Right renal cortex interstitium (tissue), 3 donors: ENCODE measurements around the gene TUBGCP3. TPM values are rescaled to one million over a fixed set of nuclear protein-coding genes. Genes with fewer than 3 reads are reported as not detected.
"Not testable (repeated sequence)": the region's sequence is repeated elsewhere in the genome, so short reads cannot be mapped to it uniquely, and the experiment has no call there.

Experiments used
- DNase-seq, 3 donors: peaks; one replicate each; pipeline ENCODE4 v3.0.0-alpha.2; 2013; ENCODE audit warnings: low read depth in 3 of 3, low spot score in 2 of 3
- polyA plus RNA-seq, 3 donors: library from polyadenylated mRNA; unstranded; fragments of 120-200 nt; gene quantifications; one replicate each; pipeline ENCODE4 v1.2.1, GENCODE V29; 2013; ENCODE audit not compliant: insufficient read length in 3 of 3

The TUBGCP3 gene
- polyA plus RNA-seq, 3 donors = 29.5 to 32.5 (median 30.7) TPM

DNA sequence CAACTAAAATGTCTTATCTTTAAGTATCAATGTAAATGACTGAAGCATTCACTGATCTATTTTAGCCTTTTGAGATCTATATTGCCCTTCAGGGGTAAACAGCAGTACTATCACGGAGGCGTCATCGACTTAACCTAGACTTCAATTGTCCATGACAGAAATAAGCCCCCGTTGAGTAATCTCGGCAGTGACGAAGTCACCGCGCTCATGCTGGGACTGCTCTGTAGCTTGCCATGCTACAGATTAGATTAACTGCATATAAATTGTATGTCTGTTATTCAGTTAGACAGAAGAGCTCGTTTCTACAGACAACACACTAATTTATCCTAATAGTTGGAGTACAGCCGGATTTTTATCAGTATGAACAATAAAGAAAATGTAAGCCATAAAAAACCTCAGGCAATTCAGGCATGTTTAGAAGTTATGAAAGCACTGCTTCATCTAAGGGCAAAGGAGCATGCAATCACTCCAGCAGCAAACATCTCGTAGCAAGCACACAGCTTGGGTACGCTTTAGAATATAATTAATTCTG is 56.6 kb downstream of the TUBGCP3 start:
- DNase-seq = no peak

DNA sequence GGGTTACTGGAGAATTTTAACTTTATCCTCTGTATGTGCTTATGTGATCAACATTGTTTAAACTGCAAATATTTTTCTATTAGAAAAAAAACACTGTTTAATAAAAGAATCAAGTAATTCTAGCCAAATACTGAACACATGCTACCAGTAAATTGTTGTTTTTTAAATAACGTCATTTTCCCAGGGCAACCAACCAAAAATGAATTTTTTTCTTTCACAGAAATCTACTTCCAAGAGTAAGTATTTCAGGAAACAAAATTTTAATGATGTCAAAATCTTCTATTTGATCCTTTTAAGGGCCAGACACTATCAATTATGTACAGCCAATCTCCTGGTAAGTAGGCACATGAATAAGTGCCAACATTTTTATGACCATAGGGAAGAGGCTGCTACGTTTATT is 57.1 kb downstream of the TUBGCP3 start:
- DNase-seq = no peak

DNA sequence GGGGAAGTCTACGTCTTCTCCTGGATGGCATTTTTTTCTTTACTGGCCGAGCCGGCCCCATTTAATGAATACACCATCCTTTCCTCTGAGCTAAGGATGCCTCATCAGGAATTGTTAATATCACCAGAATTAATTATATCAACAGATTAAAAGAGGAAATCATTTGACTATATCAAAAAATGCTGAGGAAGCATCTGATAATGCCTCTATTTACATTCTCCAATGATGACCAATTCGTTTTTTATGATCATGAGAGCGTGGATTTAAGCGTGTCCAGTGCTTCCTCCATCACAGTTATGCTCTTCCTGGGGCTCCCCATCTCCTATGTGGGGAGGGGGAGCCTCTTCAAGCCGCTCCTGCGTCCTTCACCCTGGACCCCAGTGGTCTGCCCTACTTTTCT is 58.7 kb downstream of the TUBGCP3 start:
- no peak for DNase-seq

DNA sequence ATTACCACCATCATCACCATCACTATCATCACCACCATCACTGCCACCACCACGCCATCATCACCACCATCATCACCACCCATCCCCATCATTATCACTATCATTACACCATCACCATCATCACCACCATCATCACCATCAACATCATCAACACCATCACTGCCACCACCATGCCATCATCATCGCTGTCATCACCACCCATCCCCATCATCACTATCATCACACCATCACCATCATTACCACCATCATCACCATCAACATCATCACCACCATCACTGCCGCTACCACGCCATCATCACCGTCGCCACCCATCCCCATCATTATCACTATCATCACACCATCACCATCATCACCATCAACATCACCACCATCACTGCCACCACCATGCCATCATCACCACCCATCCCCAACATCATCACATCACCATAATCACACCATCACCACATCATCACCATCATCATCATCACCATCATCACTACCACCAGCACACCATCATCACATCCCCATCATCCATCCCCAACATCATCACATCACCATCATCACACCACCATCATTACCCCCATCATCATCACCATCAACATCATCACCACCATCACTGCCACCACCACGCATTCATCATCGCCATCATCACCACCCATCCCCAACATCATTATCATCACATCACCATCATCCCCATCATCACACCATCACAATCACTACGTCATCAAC is 61.7 kb downstream of the TUBGCP3 start:
- DNase-seq = no peak

DNA sequence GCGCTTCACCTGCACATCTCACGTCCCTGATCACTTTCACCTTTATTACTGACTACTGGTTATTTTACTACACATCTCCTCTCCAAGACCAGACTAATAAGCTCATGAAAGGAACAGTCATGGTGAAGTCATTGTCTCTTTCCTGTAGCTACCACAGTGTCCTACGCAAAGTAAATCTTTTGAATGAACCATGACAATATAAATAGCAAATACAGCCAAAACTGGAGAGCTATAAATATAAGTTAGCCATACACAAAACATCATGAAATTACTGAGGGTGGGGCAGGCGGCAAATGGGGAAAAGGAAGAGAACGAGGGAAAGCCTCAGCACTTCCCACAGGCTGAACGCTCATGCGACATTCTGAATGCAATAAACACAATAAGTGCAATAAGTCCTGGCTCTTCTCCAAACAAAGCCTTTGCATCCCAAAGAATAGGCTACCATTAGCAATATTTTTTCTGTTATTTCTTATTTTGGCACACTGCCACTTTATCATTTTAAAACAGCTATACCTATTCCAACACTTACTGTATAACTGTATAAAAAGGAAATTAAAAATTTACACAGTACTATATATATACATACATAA is 62.5 kb downstream of the TUBGCP3 start:
- no peak for DNase-seq

DNA sequence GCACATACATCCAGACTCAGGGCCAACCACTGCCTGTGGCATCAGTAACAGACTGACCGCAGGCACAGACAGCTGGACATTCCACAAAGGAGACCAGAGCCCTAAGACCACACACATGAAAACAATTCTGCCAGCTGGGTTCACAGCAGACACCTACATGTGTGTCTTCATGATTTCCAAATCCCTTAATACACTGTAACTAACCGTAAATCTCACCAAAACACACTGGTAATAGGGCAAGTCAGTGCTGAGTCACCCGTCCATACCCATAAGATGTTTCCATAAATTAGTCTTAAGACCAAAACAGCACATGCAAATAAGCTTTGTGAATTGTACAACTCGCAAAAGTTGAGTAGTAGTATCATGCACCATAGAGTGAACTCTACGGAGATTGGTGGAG is 65.4 kb downstream of the TUBGCP3 start:
- DNase-seq = no peak

DNA sequence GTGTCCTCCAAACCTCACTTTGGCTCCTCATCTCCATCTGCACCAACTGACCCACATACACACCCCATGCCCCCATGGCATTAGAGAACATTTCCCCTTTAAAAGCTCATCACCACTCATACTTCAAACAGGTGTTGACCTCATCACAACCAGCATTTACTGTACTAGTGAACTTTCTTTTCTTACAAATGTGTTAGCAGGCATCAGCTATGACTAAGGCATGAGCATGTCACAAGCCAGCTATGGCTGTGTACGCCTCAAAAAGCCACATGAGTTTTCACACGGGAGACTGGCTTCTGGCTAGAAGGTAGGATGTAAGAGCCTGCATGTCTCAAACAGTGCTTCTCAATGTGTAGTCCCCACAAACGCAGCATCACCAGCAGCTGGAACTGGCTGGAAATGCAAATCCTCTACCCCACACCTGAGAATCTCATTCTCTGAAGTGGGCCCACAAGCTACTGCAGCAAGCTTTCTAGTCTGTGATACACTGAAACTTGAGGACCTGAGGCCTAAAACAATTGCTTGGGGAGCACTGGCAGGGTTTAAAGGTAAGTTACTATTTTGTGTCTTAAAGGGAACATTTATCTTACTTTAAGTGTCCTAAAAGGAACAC is 66.8 kb downstream of the TUBGCP3 start:
- DNase-seq = no peak

DNA sequence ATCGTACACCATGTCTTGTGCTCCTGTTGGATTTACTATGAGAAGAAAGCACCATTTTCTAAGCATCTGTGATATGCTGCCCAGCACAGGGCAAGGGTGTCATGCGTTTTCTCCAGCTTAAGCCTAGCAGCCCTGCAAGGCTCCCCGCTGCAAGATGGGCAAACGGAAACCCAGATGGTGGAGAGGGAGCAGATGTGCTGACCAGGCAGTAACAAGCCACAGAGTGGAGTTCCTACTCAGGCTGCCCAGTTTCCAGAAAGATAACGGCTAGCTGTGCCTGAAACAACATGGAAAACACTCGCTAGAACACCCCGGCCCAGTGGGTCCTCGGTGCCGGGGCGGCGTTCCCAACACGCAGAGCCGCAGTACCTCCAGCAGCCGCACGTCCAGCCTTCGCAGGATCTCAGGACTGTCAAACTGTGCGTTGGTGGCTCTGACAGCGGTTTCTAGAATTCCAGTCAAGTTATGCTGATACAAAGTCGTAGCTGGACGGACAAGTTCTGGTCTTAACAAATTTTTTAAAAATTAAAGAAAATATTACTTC is 68.4 kb downstream of the TUBGCP3 start:
- DNase-seq = no peak

DNA sequence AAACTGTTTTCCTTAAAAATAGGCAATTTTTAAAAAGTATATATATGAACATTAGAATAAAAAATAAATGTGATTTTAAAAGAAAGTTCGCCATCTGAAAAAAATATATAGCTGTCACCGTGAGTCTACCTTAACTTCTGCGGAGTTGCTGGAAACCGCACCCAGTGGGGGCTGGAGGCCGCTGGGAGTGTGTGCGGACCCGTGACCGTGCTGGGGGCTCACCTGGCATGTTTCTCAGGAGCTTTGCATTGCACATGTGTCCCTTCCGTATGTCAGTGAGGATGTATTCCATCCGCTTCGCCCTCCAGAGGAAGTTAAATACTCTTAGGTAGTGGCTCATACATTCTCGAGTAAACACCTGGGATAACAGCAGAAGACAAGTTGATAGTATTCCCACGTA is 71.7 kb downstream of the TUBGCP3 start:
- DNase-seq = no peak

DNA sequence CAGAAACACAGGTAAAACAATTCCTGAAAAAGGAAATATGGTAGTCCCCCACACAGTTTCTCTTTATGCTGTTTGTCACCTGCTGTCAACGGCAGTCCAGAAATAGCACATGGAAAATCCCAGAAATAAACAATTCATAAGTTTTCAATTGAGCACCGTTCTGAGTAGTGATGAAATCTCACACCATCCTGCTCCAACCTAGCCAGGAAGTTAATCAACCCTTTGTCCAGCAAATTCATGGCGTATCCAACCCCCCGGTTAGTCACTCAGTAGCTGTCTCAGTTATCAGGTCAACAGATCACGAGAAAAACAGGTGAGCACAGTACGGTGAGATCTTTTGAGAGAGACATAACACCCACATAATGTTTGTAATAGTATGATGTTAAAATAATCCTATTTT is 74.2 kb downstream of the TUBGCP3 start:
- DNase-seq = no peak

DNA sequence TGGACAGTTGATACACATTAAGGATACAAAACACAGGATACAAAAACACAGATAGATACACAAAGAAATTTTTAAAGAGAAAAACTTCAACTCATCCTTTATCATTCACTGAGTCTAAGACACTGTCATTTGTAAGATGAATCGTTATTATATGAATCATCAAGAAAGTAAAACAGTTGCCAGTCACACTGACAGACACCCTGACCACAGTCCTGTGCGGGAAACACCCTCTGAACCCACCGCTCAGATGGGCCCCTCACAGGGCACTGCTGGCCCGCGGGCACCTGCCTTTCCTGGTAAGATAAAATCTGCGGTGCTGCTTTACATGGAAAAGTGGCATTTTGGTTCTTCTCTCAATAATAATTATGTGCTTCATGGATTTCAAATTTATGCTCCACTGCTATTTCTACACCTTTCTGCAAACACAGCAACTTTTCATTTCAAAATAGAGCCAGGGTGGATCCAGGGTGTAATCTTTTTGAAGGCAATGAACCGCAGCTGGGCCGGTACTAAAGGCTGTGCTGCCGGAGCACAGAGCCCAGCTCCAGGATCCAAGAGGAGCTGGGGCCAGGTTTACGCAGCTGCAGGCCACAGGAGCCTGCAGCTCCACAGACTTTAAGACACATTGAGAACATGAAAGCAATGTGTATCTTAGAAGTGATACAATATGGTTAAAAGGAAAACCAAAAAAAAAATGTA is 76.8 kb downstream of the TUBGCP3 start:
- no peak for DNase-seq

DNA sequence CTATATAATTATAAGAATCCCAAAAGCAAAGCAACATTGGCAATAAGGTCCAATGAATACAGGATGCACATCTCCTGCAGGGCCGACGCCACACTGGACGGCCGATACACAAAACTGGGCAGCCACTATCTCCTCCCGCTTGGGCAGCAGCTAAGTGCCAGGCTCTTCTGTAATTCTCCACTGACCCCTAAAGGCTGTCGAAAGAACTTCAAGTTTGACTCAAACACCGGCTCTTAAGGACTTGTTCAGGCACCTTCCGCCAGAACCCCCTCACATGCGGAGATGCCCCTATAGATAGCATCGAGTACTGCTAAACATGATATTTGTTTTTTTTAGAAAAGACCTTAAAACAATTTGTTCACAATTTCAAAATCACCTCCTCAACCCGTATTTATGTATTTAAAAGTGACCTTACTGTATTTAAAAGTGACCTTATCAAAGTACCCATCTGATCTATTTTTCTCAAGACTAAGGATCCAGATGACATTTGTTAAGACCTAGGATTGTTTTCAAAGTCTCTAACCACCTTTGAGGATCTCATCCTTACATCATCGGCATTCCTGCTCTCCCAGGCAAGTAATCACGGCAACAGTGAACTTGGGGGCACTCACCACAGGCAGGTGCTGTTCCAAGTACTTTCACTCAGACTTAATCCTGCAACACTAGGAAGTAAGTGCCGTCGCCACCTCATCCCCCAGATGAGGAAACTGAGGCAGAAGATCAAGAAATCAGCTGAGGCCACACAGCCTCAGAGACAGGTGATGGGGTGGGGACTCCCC is 77.8 kb downstream of the TUBGCP3 start:
- peak; percentile 20 to 52 (median 27) for DNase-seq

DNA sequence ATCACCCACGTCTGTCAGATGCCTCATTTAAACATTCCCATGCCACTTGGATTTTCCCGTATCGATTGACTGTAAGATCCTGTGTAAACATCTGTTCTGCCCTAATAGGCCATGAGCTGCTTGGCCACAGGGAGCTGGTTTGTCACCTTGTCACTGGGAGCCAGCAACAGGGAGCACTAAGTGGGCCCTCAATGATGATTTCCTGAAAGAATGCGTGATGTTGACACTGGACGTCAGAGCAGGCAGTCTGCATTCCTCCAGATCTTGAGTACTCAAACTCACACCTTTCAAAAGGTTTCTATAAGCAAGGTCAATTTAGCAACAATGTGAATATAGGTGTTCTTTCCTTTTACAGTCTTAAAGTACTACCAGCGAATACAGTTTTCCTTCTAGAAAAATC is 78.8 kb downstream of the TUBGCP3 start:
- no peak for DNase-seq

DNA sequence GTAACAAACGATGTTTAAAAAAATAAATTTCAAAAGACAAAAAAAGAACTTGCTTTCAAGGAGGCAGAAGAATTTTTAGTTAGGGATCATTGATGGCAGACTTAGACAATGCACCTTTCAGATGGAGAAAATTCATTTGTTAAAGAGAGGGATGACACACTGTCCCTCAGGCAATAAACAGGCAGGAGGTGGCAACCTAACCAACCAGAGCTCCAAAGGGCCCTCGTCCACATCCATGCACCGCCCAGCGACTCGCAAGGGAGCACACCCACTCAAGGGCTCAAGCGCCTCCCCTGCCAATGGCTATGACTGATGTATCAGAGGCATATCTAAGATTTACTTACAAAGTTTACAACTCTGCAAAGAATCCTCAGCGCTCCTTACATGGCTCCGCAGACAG is 81.9 kb downstream of the TUBGCP3 start:
- DNase-seq = no peak

DNA sequence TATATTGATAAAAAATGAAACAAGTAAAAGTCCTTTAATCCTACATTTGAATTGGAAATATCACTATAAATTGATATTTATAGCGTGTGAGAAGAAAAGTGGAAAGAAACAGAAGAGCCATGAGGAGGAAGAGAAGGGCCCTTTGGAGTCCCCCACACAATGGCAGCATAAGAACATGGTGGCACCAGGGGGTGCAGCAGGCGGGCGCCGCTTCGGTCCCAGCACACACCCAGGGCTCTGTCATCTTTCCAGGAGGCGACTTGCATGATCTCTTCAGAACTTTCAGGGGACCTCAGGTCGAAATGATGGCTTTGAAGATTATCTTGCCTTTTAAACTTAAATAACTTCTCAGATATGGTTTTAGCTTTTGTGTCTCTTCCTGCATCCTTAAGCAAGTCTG is 91.8 kb downstream of the TUBGCP3 start:
- DNase-seq = no peak

DNA sequence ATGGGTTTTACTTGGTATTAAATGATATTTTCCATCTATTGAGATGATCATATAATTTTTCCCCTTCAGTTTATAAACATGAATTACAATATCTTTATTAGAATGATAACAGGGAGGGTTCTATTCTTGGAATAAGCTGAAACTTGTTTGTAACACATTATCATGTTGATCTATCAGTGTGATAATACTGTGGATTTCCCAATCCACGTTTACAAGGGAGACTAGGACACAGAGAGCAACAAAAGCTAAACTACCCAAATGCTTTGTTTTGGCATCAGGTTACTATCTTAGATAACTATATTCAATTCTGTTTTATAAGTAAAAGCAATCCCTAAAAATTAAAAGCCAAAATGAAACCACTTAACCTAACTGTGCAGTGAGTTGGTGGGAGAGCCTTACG is 92.5 kb downstream of the TUBGCP3 start:
- no peak for DNase-seq

DNA sequence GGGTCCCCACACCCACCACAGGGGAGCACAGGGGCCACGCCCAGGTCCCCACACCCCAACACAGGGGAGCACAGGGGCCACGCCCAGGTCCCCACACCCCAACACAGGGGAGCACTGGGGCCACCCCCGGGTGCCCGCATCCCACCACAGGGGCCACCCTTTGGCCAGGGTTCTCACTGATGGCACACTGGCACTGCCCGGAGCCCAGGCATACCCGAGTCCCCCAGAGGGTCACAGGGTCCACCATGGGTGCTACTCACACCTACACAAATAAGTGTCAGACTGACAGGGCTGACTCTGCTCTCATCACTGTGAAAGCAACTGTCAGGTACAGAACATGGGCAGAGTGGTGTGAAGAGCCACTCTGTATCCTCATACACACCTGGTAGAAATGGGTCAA is 98.8 kb downstream of the TUBGCP3 start:
- DNase-seq = no peak

DNA sequence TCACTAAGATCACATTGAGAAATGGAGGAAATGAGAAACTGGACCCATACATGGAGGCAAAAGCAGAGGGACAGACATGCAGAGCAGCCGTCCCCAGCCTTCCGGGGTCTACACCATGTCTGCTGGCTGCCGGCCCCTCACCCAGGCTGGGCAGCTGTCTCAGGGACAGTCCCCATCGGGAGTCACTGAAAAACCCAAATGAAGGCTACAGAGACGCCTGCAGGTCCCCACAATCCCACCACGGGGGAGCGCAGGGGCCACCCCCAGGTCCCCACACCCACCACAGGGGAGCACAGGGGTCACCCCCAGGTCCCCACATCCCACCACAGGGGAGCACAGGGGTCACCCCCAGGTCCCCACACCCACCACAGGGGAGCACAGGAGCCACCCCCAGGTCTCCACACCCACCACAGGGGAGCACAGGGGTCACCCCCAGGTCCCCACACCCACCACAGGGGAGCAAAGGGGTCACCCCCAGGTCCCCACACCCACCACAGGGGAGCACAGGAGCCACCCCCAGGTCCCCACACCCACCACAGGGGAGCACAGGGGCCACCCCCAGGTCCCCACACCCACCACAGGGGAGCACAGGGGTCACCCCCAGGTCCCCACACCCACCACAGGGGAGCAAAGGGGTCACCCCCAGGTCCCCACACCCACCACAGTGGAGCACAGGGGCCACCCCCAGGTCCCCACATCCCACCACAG is 99.5 kb downstream of the TUBGCP3 start:
- not testable (repeated sequence) for DNase-seq

DNA sequence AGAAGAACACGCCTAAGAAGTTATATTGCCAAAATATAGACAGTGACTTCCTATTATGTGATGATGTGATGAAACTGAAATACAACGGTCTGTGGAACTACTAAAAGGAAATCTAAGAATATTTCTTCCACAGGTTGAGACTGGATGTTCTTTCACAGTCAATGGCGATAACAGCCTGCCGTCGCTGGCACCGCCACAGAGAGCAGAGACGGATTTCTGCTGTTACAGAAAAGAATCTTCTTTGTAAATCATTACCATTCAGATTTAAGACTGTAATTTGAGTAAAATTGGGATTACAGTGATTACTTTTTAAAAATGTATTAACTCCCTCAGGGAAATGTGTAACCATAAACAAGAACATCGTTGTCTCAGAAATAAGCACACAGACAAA is 100.8 kb downstream of the TUBGCP3 start:
- DNase-seq = no peak
